ENCODE measurements around the gene LRRN4CL.
"Not testable (repeated sequence)": the region's sequence is repeated elsewhere in the genome, so short reads cannot be mapped to it uniquely, and the experiment has no call there.

The LRRN4CL gene

DNA sequence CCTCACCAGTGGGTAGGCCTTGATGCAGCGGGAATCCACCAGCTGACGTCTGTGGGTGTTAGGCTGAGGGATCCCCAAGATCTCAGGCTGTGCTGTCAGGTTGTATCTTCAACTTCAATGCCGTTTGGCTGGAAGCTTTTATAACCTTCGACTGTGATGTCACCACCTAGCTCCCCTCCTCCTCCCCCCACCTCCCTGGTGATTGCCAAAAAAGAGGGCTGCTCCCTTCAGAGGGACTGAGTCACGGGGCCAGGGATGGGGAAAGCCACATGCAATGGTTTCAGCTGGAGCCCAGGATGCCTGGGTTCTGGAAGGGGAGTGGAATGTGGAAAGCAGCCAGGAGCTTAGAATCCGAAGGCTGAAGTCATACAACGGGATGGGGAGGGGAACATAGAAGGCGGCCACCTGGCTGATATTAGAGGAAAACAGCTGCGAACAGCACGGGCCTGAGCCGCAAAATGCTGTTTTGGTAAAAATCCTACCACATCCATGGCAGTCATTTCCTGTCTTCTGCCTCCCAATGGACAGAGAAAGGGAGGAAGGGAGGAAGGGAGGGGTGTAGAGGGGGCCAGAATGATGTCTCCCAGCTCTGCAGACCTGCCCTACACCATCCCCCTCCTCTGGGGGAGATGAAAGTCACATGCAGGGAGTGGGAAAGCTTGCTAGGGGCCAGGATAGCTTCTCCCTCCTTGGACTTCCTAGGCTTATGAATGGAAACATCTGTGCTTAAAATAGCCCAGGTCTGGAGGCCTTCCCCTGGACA, at the start of gene LRRN4CL:
LRRN4CL (minus strand) TSS at position 110 of the 763 bp plus-strand sequence. CDS start 1,022 bp downstream, outside the sequence.
- H3K27ac ChIP-seq: no peak within 1 kb of the TSS
- H3K4me3 ChIP-seq (ENCODE audit: low read depth in 1 of 2, low read length in 1 of 2): no peak within 1 kb of the TSS
- peaks cover 35% of the 10 kb centered on the region for H3K27me3 ChIP-seq
- TF ChIP-seq, protein P1, sequence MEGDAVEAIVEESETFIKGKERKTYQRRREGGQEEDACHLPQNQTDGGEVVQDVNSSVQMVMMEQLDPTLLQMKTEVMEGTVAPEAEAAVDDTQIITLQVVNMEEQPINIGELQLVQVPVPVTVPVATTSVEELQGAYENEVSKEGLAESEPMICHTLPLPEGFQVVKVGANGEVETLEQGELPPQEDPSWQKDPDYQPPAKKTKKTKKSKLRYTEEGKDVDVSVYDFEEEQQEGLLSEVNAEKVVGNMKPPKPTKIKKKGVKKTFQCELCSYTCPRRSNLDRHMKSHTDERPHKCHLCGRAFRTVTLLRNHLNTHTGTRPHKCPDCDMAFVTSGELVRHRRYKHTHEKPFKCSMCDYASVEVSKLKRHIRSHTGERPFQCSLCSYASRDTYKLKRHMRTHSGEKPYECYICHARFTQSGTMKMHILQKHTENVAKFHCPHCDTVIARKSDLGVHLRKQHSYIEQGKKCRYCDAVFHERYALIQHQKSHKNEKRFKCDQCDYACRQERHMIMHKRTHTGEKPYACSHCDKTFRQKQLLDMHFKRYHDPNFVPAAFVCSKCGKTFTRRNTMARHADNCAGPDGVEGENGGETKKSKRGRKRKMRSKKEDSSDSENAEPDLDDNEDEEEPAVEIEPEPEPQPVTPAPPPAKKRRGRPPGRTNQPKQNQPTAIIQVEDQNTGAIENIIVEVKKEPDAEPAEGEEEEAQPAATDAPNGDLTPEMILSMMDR (IDR thresholded peaks at IDR 0.05): no peak
- peaks cover 36% of the 10 kb centered on the region for H3K36me3 ChIP-seq
- H3K9me3 ChIP-seq: no peaks in the 10 kb centered on the region
- H3K4me1 ChIP-seq (ENCODE audit: control insufficient read depth in 1 of 2, insufficient read depth in 1 of 2, low read depth in 1 of 2, low read length in 1 of 2): peaks cover 4 to 7% of the 10 kb centered on the region in 2 experiments

DNA sequence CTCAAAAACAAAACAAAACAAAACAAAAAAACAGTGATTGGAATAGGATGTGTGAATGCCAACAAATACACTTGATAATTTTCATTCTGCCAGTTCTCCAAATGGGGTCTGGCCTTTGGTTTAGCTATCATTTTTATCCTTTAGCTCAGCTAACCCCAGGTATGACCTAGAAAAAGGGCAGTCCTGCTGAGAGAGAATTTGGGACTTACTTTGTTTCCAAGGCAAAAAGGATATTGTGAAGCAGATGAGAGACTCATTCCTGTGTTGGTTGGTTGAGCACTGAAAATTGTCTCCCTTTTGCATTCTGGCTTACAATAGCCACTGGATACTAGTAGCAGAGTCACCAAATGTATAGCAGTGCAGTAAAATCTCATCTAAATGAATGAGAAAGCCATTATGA, 47.9 kb upstream of the LRRN4CL start:
- H3K27me3 ChIP-seq: no peaks in the 10 kb centered on the region
- peaks cover 80% of the 10 kb centered on the region for H3K36me3 ChIP-seq
- no peaks in the 10 kb centered on the region for H3K4me1 ChIP-seq (ENCODE audit: control insufficient read depth in 1 of 2, insufficient read depth in 1 of 2, low read depth in 1 of 2, low read length in 1 of 2)
- no peaks in the 10 kb centered on the region for H3K9me3 ChIP-seq
- TF ChIP-seq, protein P1 (IDR thresholded peaks at IDR 0.05): no peak
- H3K4me3 ChIP-seq (ENCODE audit: low read depth in 1 of 2, low read length in 1 of 2): no peak overlapping the region
- H3K27ac ChIP-seq: no peak overlapping the region

DNA sequence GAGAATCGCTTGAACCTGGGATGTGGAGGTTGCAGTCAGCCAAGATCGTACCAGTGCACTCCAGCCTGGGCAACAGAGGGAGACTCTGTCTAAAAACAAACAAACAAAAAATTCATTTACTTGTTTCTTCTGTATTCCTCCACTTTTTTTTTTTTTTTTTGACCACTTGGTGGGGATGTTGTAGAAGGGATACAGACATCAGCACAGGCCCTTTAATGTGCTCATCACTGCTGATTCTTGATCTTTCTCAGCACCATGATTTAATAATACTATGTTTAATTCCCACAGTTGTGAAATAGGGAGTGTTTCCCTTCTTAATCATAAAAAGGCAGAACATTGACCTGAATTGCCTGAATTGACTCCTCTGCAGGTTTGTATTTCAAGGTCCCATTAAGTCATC, 43.5 kb upstream of the LRRN4CL start:
- H3K36me3 ChIP-seq: peaks cover 46% of the 10 kb centered on the region

DNA sequence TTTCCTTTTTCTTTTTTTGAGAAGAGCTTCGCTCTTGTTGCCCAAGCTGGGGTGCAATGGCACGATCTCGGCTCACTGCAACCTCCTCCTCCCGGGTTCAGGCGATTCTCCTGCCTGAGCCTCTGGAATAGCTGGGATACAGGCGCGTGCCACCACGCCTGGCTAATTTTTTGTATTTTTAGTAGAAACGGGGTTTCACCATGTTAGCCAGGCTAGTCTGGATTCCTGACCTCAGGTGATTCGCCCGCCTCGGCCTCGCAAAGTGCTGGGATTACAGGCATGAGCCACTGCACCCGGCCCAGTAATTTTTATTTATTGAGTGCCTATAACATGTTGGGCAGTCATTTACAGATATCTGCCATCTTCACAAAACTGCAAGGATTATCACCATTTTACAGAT, 40.7 kb upstream of the LRRN4CL start:
- H3K4me3 ChIP-seq (ENCODE audit: low read depth in 1 of 2, low read length in 1 of 2); H3K9me3 ChIP-seq; H3K27me3 ChIP-seq: not testable (repeated sequence)
- H3K27ac ChIP-seq: peak overlapping the region; percentile 98
- peaks cover 21% of the 10 kb centered on the region for H3K36me3 ChIP-seq
- peaks cover 31 to 34% of the 10 kb centered on the region in 2 experiments for H3K4me1 ChIP-seq (ENCODE audit: control insufficient read depth in 1 of 2, insufficient read depth in 1 of 2, low read depth in 1 of 2, low read length in 1 of 2)

More for the DNA sequence above, 43.5 kb upstream of the LRRN4CL start:
- TF ChIP-seq, protein P1 (IDR thresholded peaks at IDR 0.05): no peak
- Histone ChIP-seq H3K27ac (no peak overlapping the region), H3K27me3 (no peaks in the 10 kb centered on the region), H3K9me3 (no peaks in the 10 kb centered on the region), H3K4me3 (ENCODE audit: low read depth in 1 of 2, low read length in 1 of 2) (no peak overlapping the region), H3K4me1 (ENCODE audit: control insufficient read depth in 1 of 2, insufficient read depth in 1 of 2, low read depth in 1 of 2, low read length in 1 of 2) (peaks cover 18 to 19% of the 10 kb centered on the region in 2 experiments)

DNA sequence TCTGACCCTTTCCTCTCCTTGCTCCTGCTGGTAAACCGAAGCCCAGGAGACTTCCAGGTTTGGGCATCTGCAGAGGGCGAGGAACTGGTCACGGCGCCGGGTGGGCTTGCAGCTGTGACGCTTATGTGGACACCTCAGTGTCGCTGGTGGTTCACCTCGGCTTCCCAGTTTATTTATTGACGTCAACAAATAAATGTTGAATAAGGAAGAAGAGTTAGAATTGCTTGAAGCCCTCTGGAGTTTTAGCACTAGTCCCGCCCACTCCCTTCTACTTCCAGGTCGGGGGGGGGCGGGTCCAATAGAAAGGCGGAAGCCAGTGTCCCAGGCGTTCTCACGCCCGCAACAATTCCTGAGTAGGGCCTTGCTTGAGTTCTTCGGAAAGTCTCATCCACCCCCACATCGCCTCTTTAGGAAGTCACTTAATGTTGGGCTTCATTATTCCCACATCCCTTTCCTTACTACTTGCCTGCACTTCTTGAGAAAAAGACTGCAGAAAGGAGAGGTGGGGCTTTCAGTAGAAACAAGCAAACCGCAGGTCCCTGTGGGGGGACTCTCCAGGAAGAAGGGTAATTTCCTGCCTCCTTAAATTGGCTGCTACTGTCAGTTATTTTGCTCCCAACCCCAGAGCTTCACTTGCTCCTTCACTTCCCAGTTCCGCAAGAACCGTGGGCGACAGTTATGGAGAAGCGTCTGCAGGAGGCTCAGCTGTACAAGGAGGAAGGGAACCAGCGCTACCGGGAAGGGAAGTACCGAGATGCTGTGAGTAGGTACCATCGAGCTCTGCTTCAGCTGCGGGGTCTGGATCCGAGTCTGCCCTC, 39.0 kb upstream of the LRRN4CL start, which contains the start of gene TTC9C:
TTC9C (plus strand) TSS at position 316 of the 818 bp plus-strand sequence; CDS start at position 679, 363 bp downstream.
- Histone ChIP-seq H3K4me1 (ENCODE audit: control insufficient read depth in 1 of 2, insufficient read depth in 1 of 2, low read depth in 1 of 2, low read length in 1 of 2) (peaks cover 45 to 47% of the 10 kb centered on the region in 2 experiments), H3K27ac (peak within 1 kb of the TSS; percentile 98), H3K27me3 (no peaks in the 10 kb centered on the region), H3K36me3 (peaks cover 13% of the 10 kb centered on the region), H3K4me3 (ENCODE audit: low read depth in 1 of 2, low read length in 1 of 2) (peak within 1 kb of the TSS; percentile 82 to 100), H3K9me3 (no peaks in the 10 kb centered on the region)
- TF ChIP-seq, protein P1 (IDR thresholded peaks at IDR 0.05): no peak

DNA sequence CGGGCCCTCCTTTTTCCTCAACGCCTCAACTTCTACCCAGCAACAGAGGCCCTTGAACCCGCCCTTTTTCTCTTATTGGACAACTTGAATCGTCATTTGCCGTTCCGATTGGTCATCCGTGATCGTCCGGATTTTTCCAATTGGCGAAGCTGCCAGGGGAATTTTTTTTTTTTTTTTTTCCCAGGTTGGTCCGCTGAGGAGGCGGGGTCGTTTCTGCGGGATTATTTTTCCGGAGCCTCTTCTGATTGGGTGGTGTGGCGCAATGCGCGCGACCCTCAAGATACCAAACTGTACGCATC, 38.5 kb upstream of the LRRN4CL start:
- Histone ChIP-seq H3K27ac (peak overlapping the region; percentile 98), H3K4me1 (ENCODE audit: control insufficient read depth in 1 of 2, insufficient read depth in 1 of 2, low read depth in 1 of 2, low read length in 1 of 2) (peaks cover 45 to 47% of the 10 kb centered on the region in 2 experiments), H3K27me3 (no peaks in the 10 kb centered on the region), H3K9me3 (no peaks in the 10 kb centered on the region), H3K4me3 (ENCODE audit: low read depth in 1 of 2, low read length in 1 of 2) (peak overlapping the region; percentile 82 to 100), H3K36me3 (peaks cover 14% of the 10 kb centered on the region)
- TF ChIP-seq, protein P1 (IDR thresholded peaks at IDR 0.05): no peak

Measured in neutrophil (primary cell).